GM21390 (cell line): ENCODE results near the gene ENO2.

ENCODE experiments used
- ATAC-seq: cut with Tn5 transposase; IDR thresholded peaks from one replicate; pipeline ENCODE4 v1.9.1; 2021; ENCODE audit not compliant: unreplicated experiment

The ENO2 gene

DNA sequence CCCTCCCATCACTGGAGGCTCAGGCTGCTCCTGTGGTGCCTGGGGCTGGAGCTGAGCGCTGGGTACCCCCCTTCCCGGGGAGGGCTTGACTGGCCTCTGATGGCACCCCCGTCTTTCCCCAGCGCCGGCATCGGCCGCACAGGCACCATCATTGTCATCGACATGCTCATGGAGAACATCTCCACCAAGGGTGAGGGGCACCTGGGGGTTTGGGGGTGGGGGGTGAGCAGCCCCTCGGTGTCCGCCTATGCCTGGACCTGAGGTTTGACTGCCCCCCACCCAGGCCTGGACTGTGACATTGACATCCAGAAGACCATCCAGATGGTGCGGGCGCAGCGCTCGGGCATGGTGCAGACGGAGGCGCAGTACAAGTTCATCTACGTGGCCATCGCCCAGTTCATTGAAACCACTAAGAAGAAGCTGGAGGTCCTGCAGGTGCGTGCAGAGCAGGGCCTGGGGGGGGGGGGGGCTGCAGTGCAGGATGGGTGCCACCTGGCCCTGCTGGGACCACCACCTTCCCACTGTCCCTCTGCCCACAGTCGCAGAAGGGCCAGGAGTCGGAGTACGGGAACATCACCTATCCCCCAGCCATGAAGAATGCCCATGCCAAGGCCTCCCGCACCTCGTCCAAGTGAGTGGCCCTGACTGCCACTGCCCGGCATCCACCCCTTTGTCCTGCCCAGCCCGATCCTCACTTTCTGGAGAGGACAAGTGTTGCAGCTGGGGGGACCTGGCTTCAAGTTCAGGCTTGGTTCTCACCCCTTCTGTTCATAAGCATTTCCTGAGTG lies 45.6 kb downstream of the ENO2 start:
- ATAC-seq, result no peak

DNA sequence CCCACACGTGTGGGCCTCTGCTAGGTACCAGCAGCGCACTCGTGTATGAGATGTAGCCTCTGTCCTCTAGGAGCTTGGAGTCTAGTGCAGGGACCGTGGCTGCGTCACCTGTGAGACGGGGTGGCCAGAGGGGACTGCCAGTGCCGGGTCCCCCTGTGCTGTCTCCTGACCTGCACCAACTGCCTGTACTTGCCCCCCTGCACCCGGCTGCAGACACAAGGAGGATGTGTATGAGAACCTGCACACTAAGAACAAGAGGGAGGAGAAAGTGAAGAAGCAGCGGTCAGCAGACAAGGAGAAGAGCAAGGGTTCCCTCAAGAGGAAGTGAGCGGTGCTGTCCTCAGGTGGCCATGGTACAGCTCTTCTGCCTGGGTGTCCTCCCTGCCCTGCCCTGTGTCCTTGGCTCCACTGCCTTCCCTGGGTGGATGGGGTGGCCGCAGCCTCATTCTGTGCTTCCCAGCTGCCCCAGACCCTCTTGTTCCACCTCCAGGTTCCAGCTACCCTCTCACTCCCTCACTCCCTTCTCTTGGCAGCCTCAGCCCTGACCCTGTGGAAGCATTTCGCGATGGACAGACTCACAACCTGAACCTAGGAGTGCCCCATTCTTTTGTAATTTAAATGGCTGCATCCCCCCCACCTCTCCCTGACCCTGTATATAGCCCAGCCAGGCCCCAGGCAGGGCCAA lies 46.4 kb downstream of the ENO2 start:
- no peak for ATAC-seq

DNA sequence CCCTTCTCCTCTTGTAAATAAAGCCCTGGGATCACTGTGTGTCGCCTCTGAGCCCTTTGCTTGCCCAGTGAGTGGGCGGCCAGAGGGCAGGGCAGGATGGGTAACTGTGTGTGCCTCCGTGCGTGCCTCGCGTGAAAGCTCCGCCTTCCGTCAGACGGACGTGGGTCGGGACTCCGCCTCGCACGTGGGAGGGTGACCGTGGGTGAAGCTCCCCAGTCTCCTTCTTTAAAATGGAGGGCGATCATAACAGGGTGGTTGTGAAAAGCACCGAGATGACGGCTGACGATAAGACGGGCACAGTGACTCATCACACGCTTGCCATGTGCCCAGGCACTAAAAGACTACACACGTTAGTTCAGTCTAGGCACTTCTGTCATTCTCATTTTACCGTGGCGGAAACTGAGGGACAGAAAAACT lies 46.9 kb downstream of the ENO2 start:
- ATAC-seq, result no peak

DNA sequence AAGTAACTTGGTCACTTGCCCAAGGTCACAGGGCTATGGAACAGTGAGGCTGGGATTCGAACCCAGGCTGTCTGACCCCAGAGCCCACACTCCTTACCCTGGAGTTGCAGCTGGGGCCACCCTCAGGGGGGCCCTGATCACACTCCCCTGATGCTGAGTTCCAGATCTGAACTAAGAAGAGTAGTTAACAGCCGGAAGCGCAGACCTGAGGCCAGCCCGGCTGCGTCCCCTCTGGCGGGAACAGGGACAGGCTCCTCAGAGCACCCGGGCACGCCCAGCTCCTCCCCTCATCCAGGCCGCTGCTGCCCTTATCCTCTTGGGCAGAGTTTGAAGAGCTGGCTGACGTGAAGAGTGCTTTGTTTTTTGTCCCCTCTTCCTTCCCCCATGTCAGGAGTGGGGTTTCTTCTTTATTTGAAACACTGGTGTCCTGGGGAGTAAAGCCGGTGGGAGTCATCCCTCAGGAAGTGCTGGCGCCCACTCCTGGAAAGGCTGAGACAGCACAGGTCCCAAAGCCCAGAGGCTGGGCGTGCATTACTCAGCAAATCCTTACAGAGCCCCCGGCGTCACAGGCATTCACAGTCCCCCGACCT lies 47.4 kb downstream of the ENO2 start:
- ATAC-seq, result no peak

DNA sequence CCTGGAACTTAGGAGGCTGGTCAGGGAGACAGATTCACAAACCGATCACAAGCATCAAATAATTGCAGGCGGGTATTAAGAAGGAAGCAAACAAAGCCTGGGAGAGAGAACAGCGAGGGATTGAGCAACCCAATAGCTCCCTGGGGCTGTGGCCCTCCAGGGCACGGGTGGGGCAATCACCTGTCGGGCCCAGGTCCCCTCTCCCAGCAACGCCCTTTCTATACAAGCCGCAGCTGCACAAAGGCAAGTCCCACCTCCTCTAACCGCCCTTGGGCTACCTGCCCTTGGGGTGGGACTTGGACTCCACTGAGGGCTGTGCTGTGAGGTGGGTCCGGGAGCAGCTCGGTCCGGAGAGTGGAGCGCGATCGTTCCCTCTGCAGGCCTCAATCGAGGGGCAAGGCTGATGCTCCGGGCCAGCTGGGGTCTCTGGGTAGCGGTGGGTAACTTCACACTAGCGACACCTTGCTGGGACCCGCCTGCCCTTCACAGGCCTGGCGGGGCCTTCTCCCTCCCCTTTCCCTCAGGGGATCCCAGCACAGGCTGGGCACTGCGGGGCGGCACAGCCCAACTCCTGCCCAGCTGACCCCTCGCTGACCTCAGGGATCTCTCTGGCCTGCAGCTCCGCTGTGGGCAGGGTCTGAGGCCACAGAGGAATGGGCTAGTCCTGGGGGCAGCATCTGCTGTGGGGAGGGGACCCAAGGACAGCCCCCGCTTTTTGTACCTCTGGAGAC lies 48.1 kb downstream of the ENO2 start:
- no peak for ATAC-seq

DNA sequence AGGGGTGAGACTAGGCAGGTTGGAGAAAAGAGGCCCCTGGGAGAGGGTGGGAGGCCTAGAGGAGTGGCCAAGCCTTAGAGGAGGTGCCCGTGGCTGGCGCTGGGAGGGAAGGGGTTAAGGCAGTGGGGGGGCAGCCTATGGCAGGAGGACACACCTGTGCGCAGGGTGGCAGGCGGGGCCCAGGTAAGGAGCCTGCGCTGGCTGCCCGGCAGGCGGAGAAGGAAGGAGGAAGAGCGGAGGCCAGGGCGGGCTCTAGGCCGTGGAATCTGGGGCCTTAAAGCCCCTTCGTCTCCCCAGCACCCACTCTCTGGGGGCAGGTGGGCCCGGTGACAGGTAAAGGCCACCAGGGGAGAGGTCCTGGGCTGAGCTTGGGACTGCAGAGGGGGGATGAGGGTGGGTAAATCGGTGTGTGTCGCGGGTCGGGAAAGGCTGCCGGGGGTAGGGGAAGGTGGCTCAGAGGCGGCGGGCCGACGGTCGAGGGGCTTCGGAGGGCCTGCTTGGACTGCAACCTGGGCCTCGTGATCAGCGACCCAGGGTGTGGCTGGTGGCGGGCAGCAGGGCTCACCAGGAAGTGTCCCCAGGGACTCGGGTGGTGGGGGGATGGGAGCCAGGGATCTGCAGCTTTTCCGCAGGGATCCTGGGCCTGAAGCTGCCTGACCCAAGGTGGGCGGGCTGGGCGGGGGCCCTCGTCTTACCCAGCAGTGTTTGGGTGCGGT lies 48.8 kb downstream of the ENO2 start:
- no peak for ATAC-seq

DNA sequence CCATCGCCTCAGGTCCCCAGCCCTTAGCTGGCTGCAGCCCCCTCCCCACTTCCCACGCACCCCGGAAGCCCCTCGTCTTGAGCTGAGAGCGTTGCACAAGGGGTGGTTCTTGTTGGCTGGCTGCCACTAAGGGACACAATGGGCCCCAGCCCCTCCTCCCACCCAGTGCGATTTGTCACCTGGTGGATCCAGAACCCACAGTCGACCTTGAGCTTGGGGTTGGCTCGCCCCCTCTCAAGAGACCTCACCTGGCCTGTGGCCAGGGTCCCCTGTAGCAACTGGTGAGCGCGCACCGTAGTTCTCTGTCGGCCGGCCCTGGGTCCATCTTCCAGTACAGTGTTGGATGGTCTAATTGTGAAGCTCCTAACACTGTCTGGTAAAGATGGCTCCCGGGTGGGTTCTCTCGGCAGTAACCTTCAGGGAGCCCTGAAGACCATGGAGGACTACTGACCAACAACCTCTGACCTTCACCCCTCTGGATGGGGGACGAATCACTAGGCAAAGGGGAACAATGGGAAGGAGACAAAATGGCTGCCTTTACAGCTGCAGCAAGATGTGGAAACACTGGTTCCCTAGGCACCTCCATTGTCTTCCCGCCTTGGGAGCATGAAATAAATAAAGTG lies 49.5 kb downstream of the ENO2 start:
- ATAC-seq, result no peak

DNA sequence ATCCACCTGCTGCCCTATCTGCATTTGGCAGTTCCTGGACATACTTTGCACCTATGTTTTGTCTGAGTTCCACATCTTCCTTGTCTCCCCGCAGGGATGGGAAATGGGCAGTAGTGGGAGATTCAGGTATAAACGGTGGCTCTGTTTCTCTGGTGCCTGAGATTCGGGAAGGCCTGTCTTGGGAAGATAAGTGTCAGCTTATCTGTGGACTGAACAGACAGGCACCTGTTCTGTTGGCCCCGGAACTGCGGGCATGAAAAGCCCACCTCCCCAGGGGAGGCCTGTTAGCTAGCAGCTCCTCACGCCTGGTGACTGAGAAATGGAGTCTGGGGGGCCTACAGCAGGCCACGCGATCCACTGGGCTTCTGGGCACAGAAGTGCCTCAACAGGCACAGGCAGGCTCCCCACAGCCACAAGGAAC lies 50.2 kb downstream of the ENO2 start:
- ATAC-seq, result no peak

DNA sequence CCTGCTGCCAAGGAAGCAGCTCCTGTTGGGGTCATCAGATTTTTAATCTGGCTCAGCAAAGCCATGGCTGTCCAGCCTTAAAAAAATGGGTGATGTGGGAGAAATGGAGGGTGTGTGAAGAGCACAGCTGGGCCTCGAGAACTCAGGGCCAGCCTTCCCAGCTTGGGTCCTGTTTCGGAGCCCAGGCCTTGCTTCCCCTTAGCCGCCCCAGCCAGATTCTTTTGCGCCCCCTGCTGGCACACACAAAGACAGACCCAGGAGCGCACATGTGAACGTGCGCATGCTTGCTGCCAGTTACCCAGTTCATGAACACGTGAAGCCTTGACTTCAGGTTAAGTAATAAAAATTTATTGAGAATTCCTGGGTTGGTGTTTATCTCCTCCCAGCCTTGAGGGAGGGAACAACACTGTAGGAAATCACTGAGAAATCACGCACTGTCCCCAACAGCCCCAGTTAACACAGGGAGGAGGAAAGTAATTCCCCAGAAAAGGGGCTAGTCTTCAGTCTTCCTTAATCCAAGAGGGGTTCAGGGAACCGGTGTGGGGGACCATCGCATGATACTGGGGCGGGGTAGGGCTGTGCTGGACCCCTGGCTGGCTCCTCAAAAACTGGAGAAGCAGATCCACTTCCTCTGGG lies 50.8 kb downstream of the ENO2 start:
- ATAC-seq, result peak; percentile 38

DNA sequence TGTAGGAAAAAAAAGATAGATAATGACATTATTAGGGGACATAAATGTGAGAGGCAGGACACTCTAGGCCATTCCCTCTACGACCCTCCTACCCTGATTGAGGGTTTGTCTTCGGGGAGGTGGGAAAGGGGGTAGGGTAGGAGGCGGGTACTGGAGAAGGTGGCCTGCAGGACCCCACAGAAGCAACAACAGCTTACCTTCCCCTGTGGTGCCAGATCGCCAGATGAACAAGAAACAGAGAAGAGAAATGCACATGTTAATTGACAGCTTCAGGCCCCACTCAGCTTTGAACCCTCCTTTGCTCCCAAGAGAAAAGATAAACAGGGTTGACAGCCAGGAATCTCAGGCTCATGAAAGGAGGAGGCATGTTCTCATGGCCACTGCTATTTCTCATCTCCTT lies 51.3 kb downstream of the ENO2 start:
- ATAC-seq, result no peak

DNA sequence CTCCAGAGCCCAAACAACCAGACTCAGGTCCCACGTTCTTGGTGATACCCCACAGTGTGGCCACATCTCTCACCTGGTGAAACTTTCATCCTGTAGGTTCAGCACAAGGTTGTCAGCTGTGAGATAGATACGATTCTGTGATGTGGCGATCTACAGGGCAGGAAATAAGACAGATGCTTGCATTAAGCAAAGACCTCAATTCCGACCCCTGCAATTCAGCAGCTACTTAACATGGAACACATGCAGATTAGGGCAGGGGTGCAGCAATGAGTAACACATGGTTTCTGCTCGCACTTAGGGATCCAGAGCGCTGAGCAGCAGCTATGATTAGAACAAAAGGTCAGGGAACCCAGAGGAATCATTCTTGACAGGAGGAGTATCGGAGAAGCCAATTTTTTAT lies 52.0 kb downstream of the ENO2 start:
- no peak for ATAC-seq

DNA sequence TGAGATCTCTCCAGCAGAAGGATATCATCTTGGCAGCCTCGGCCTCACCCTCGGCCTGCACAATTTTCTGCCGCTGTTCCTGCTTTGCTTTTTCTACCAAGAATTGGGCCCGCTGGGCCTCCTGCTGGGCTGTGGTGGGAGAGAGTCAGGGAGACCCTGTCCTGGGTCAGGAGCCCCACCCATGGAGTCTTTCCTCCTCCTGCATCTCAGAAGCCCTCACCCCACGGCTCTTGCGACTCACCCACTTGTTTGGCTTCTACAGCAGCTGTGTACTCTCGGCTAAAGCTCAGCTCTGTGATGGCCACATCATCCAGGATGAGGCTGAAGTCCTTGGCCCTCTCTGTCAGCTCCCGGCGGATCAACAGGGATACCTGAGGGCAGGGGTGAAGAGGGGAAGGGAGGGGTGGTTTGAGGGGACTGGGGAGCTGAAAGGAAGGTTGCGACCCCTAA lies 53.3 kb downstream of the ENO2 start:
- no peak for ATAC-seq

DNA sequence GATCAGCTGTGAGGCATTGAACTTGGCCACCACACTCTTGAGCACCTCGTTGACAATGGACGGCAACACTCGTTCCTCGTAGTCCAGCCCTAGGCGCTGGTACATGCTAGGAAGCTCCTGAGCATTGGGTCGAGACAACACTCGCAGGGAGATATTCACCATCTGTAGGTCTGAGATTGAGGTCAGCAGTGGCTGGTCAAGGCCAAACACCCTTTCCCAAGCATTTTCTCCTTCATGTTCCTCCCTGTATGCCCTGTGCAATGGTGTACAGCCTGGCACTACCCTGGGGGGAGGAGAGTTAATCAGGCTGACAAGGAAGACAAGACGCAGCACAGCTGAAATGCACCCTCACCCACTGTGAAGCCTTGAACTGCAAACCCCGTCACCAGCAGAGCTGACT lies 54.0 kb downstream of the ENO2 start:
- no peak for ATAC-seq

DNA sequence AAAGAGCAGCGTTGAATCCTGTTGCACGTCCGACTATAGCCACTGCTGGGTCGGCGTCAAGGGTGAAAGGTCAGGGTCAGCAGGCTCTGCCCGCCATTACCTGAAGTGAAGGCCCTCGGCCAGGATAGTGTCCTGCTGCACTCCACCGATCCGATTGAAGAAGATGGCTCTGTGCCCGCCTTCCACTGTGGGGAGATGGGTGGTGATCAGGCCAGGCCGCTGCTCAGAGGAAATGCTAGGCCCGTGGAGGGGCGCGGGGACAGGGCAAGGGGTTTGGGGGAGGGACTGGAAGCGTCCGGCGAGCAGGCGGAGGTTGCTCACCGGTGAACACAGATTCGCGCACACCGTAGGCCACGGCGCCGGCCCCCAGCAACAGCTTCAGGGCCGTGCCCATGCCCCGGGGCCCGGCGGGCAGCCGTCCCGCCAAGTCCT lies 55.7 kb downstream of the ENO2 start:
- ATAC-seq, result no peak
